HG03135 (cell line): Measurements from ENCODE around the gene PRR23E.

Source experiments
- ATAC-seq: cut with Tn5 transposase; IDR thresholded peaks from one replicate; pipeline ENCODE4 v1.9.1; 2021; ENCODE audit warnings: mild to moderate bottlenecking, moderate library complexity; ENCODE audit not compliant: unreplicated experiment

Gene PRR23E

DNA sequence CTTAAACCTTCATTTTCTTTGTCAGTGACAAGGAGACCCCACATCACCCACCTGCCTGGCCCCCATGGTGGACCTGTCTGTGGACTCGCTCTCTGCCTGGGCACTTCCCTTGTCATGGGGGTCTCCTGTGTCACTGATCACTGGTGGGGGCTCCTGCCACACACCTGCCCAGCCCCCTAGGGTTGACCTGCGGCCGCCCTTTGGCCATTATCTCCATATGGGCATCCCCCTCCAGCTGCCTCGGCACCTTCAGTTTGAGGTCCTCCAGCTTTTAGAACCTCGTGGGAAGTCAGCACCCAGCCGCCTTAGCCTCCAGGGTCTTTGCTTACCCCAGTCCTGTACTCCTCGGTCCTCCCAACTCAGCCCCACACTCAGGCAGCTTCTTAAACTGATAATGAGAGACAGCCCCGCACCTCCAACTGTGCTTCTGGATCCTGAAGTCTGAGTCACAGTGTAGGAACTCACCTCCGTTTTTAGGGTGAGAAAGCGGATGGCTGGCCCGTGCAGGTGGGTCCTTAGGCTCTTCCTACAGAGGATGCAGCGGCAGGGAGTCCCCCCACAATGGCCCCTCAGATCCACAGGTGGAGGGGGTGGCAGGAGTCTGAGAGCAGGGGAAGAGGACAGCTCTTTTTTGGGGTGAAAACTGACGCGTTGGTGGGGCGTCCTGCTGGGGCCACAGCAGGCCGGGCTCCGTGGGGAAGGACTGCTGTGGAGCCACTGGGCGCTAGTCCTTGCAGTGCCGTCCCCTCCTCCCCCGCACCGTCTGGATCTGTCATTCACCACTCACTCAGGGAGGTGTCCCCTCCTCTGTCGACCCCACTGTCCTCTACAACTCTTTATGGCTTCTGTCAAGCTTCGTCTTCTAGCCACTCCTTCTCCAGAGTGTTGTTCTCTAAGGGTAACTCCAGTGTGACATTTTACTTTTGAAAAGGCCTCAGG is 8.7 kb upstream of the PRR23E start:
- ATAC-seq: no peak

- ATAC-seq: no peak
Observed at GRCh38 chr3:127184870-127185216, 8.1 kb upstream of the PRR23E start.

DNA sequence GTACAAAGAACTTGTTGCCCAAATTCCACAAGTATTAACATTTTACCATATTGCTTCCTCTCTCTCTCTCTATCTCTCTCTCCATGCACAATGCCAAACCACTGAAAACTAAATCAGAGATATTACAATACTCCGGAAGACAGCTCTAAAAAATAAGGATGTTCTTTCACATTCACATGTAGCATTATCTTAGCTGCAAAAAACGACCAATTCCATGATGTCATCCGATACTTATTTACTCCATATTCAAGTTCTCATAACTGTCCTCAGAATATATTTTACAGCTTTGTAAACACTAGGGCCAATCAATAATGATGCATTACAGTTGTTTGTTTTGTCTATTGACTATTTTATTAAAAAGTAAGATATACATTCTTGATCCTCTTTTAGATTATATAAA is 7.7 kb upstream of the PRR23E start:
- no peak for ATAC-seq

GRCh38 chr3:127185962-127186674 is 6.8 kb upstream of the PRR23E start:
- no peak for ATAC-seq

GRCh38 chr3:127187316-127187715 is 5.6 kb upstream of the PRR23E start:
- no peak for ATAC-seq

GRCh38 chr3:127193341-127193740 is 410 bp downstream of the PRR23E start:
- ATAC-seq: no peak

DNA sequence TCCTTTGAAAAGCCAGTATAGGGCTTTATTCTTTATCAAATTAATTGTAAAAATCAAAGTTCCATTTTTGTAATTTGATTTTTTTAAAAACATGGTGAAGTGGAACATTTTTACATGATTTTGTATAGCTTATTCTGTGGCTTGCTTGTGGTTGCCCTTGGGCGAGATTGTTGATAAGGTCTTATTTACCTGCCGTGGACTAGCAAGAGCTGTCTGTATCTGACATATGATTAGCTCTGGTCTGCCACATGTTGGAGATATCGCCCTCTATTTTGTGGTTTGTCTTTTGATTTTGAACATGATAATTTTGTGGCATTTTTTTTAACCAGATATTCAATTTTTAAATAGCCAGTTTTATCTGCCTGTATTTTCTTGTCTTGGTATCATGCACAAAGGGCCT is 844 bp downstream of the PRR23E start:
- ATAC-seq: no peak

GRCh38 chr3:127194601-127195187 is 1.8 kb downstream of the PRR23E start:
- ATAC-seq: no peak

GRCh38 chr3:127195417-127195816 is 2.5 kb downstream of the PRR23E start:
- no peak for ATAC-seq

DNA sequence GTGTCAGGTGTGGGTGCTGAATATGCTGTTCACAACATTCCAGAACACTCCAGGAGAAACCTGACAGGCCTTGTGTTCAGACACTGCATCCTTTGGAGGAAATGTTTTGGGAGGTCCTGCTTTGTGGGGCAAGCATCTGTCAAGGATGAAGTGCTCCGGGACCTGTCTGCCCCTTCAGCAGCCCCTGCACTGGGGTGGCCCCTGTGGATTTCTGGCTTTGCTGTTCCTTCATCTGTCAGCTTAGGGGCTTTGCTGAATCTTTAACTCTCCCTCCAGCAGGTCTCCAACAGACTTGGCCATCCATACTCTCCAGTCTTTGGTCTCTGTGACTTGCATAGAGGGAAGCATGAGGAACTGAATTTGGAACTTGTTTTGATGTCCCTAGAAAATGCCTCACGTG is 3.1 kb downstream of the PRR23E start:
- no peak for ATAC-seq

DNA sequence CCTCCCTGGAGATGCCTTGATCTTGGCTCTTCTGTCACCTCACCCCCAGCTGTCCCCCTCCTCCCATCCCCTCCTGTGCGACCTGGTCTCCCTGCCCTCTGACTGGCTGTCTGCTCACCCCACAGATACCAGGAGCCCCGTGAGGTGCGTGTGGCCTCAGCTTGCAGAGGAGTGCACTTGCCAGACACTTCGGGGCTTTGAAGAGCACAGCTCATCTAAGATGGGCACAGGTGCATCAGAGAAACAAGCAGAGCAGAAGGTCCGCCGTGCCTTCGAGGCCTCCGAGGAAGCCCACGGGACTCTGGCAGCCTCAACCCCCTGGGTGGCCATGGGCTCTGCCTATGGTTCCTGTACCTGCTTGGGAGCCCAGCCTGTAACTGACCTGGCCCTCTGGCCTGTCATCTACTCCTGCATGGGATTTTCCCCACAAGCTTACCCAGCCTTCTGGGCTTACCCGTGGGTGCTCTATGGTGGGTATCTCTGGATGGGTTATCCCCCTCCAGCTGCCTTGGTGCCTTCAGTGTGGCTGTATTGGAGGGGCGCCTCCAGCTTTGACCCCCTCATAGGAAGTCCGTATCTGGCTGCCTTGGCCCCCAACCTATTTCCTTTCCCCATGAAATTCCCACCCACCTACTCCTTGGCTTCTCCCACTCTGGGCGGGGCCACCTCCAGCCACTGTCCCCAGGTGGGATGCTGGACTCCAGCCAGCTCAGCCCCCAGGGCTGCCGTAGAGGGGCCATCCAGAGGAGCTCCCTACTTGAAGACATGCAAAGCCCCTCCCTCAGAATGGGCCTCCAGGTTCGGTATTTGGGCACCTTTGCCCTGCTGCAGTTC is 3.8 kb downstream of the PRR23E start:
- no peak for ATAC-seq

DNA sequence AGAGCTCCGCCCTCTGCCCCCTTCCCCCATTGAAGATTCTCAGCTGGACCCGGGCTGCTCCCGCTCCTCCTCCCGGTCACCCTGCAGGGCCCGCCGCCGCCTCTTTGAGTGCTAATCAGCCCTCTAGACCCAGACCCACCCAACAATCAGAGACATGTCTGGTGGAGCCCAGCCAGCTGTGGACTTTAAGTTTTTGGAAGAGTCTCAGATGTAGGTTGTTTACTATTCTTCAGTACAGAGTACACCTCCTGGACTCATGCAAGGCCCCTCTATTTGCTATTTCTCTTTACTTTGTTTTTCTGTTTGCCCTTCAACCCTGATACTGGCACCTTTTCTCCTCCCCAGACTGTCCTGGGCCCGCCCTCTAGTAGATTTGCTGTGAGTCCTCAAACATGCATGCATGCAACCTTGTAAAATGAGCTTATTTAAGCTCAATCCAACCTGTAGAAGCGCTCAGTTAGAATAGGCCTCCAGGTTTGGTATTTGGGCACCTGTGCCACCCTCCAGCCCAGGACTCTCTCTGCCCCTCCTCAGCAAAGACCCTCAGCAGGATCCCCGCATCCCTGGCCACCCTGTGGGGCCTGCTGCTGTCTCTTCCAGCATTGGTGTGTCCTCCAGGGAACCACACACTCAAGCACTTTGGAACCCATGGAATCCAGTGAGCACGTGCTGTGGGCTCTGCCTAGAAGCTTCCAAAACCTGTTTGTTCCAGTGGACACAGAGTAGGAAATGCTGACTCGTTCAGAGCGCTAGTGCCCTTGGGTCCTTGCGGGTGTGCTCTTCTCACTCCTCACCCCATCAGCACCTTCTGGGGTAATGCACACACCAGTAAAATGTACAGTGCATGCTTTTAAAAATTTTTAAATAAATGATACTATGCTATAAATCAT is 4.6 kb downstream of the PRR23E start:
- no peak for ATAC-seq

DNA sequence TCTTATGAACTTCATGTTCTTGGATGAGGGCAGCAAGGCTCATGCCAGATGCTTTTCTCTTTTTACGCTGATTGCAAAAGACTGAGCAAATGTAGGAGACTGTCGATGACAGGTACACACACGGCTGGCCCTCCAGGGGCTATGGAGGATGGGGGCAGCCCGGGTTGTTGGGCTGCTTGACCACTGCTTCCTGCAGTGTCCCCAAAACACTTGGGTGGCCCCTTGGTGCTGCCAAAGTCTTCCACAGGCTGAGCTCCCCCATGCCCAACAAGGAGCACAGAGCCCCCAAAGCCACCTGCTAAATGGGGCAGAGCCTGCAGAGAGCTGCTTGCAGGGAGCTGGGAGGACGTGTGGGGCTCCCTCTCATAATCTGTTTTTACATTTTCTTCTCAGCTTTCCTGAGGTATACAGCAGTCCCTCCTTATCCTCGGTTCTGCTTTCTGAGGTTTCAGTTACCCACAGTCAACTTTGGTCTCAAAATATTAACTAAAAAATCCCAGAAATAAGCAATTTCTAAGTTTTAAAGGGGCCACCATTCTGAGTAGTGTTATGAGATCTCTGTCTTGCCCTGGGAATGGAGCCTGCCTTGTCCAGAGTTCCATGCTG is 7.3 kb downstream of the PRR23E start:
- no peak for ATAC-seq

- ATAC-seq: no peak
Observed at GRCh38 chr3:127203024-127203423, 10.1 kb downstream of the PRR23E start.

DNA sequence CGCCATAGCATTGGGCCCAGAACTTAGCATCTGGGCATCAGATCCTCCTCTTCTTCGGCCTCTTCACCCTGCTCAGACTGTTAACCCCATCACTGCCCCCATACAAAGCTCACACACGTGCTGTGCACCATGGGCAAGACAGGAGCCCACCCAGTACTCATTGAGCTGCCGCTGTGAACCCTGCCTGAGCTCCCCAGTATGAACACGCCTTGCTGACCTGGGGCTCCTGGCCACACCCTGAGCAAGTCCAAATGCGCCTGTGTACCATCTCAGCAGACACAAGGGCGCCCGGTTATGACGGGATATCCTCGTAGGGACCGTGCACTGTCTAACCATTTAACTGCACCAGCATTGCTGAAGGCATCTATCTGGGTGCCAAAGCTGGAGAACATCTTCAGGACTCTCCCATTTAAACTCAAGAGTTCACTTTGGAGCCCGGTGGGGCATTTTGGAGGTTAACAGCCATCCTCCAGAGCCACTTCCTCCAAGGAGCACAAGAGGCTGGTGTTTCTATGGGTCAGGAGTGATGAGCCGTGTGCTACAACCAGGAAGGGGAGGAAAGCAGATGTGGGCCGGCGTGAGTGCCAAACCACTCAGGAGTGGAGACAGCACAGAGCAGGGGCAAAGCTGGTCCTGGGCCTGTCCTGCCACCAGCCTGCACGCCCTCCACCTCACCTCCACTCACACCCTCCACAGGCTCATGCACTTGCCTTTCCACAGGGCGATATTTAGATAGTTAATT is 12.1 kb downstream of the PRR23E start:
- no peak for ATAC-seq

GRCh38 chr3:127206154-127206553 is 13.2 kb downstream of the PRR23E start:
- ATAC-seq: no peak

- ATAC-seq: no peak
Observed at GRCh38 chr3:127206611-127207516, 13.9 kb downstream of the PRR23E start.
